BLaER1 (cell line): ENCODE data around the gene ZDHHC24.
"Not testable (repeated sequence)": the region's sequence is repeated elsewhere in the genome, so short reads cannot be mapped to it uniquely, and the experiment has no call there.

Experiments used
- H3K27ac ChIP-seq: shearing (Covaris generic); formaldehyde crosslinking; 2 replicates; pipeline ENCODE4 v1.8.1; 2022
- H3K27me3 ChIP-seq: shearing (Covaris generic); formaldehyde crosslinking; 2 replicates; pipeline ENCODE4 v1.8.1; 2022
- H3K36me3 ChIP-seq: shearing (Covaris generic); formaldehyde crosslinking; 2 replicates; pipeline ENCODE4 v1.8.1; 2022
- H3K4me1 ChIP-seq: shearing (Covaris generic); formaldehyde crosslinking; 2 replicates; pipeline ENCODE4 v1.8.1; 2022
- H3K4me2 ChIP-seq: shearing (Covaris generic); formaldehyde crosslinking; 2 replicates; pipeline ENCODE4 v1.8.1; 2022
- H3K4me3 ChIP-seq: shearing (Covaris generic); formaldehyde crosslinking; 2 replicates; pipeline ENCODE4 v1.8.1; 2022
- H3K9ac ChIP-seq: shearing (Covaris generic); formaldehyde crosslinking; 2 replicates; pipeline ENCODE4 v1.8.1; 2022
- H3K9me3 ChIP-seq: shearing (Covaris generic); formaldehyde crosslinking; 2 replicates; pipeline ENCODE4 v1.8.1; 2022
- H4K20me1 ChIP-seq: shearing (Covaris generic); formaldehyde crosslinking; 2 replicates; pipeline ENCODE4 v1.8.1; 2022
- Cebpa-rat ChIP-seq: shearing (Covaris generic); IDR thresholded peaks from 2 replicates; pipeline ENCODE4 v1.8.1; 2022

The ZDHHC24 gene

GRCh38 chr11:66543263-66544107 lies 2.4 kb downstream of the ZDHHC24 start:
- no peak for TF ChIP-seq Cebpa-rat
- peak overlapping the region; percentile 99 for H3K4me3 ChIP-seq
- peak overlapping the region; percentile 96 for H3K9ac ChIP-seq
- H4K20me1 ChIP-seq = peaks cover 4% of the 10 kb centered on the region; the same call in 1 of the 2 replicates
- peaks cover 49% of the 10 kb centered on the region for H3K36me3 ChIP-seq
- peak overlapping the region; percentile 96 for H3K4me2 ChIP-seq
- H3K27me3 ChIP-seq = no peaks in the 10 kb centered on the region
- H3K27ac ChIP-seq = peak overlapping the region; percentile 95
- H3K9me3 ChIP-seq = no peaks in the 10 kb centered on the region
- peaks cover 46% of the 10 kb centered on the region for H3K4me1 ChIP-seq

DNA sequence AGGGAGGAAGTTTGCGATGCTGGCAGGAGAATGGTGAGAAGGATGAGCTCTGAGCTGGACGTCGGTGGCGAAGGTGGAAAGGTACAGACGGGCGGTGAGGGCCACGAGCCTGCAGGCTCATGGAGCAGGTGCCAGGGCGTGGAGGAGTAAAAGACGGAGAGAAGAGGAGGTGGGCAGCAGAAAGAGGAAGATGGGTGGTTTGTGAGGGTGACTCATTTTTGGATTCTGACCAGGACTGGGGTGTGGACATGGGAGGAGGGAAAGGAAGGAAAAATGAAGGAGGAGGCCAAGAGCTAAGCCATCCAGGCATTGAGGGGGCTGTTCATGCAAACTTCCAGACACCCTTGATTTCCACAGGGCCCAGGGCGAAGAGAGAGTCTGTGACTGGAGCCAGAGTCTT lies 3.5 kb downstream of the ZDHHC24 start:
- no peak overlapping the region for H3K4me3 ChIP-seq
- H3K4me2 ChIP-seq = no peak overlapping the region
- H3K9me3 ChIP-seq = no peaks in the 10 kb centered on the region
- peaks cover 5% of the 10 kb centered on the region; the same call in 1 of the 2 replicates for H4K20me1 ChIP-seq
- no peak for TF ChIP-seq Cebpa-rat
- peak overlapping the region; percentile 95 for H3K27ac ChIP-seq
- H3K9ac ChIP-seq = peak overlapping the region; percentile 96; the same call in 1 of the 2 replicates
- H3K4me1 ChIP-seq = peaks cover 39% of the 10 kb centered on the region
- H3K36me3 ChIP-seq = peaks cover 60% of the 10 kb centered on the region
- no peaks in the 10 kb centered on the region for H3K27me3 ChIP-seq

GRCh38 chr11:66541892-66542291 lies 4.0 kb downstream of the ZDHHC24 start:
- Histone ChIP-seq H3K4me1 (peaks cover 34% of the 10 kb centered on the region), H3K27ac (peak overlapping the region; percentile 95), H3K9me3 (no peaks in the 10 kb centered on the region), H4K20me1 (peaks cover 5% of the 10 kb centered on the region; the same call in 1 of the 2 replicates), H3K27me3 (no peaks in the 10 kb centered on the region), H3K4me2 (no peak overlapping the region), H3K36me3 (peaks cover 65% of the 10 kb centered on the region), H3K4me3 (no peak overlapping the region), H3K9ac (0 out of 2 replicates have a peak overlapping the region, but pooled peaks have one; percentile 19)
- no peak for TF ChIP-seq Cebpa-rat

GRCh38 chr11:66540598-66540997 lies 5.2 kb downstream of the ZDHHC24 start:
- peaks cover 27% of the 10 kb centered on the region for H3K4me1 ChIP-seq
- H3K4me3 ChIP-seq, H3K9me3 ChIP-seq, H4K20me1 ChIP-seq, H3K4me2 ChIP-seq, H3K27ac ChIP-seq, H3K9ac ChIP-seq, H3K27me3 ChIP-seq: not testable (repeated sequence)
- H3K36me3 ChIP-seq = peaks cover 78% of the 10 kb centered on the region

DNA sequence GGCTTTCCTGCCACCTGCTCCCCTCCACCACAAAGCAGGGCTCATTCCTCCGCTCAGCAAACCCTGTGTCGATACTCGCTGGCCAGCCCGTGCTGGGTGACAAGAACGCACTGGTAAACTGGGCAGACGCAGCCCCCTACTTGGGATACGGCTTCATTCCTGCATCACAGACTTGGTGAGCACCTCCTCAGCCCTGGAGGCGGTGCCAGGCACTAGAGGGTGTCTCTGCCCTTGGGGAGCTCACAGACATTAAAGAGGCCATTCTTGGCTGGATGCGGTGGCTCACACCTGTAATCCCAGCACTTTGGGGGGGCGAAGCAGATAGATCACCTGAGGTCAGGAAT lies 6.0 kb downstream of the ZDHHC24 start:
- H3K9ac ChIP-seq = no peak overlapping the region
- H3K4me2 ChIP-seq = no peak overlapping the region
- H3K9me3 ChIP-seq = no peaks in the 10 kb centered on the region
- H3K4me3 ChIP-seq = no peak overlapping the region
- H3K27ac ChIP-seq = no peak overlapping the region
- H3K27me3 ChIP-seq = no peaks in the 10 kb centered on the region
- TF ChIP-seq Cebpa-rat = no peak
- H4K20me1 ChIP-seq = peaks cover 5% of the 10 kb centered on the region; the same call in 1 of the 2 replicates
- peaks cover 85% of the 10 kb centered on the region for H3K36me3 ChIP-seq
- peaks cover 22% of the 10 kb centered on the region for H3K4me1 ChIP-seq

- Histone ChIP-seq H3K4me1 (peaks cover 17% of the 10 kb centered on the region), H3K27me3 (no peaks in the 10 kb centered on the region), H3K9me3 (no peaks in the 10 kb centered on the region), H3K36me3 (peaks cover 89% of the 10 kb centered on the region), H3K27ac (no peak overlapping the region), H4K20me1 (peaks cover 5% of the 10 kb centered on the region; the same call in 1 of the 2 replicates), H3K9ac (no peak overlapping the region), H3K4me2 (no peak overlapping the region), H3K4me3 (no peak overlapping the region)
- TF ChIP-seq Cebpa-rat = no peak
Measured at GRCh38 chr11:66539170-66539869, 6.5 kb downstream of the ZDHHC24 start.

- Histone ChIP-seq H3K27me3 (no peaks in the 10 kb centered on the region), H3K36me3 (peaks cover 75% of the 10 kb centered on the region), H3K27ac (no peak overlapping the region), H3K4me3 (no peak overlapping the region), H3K9me3 (no peaks in the 10 kb centered on the region), H3K4me2 (no peak overlapping the region), H3K4me1 (no peaks in the 10 kb centered on the region), H3K9ac (no peak overlapping the region), H4K20me1 (no peaks in the 10 kb centered on the region; the same call in 1 of the 2 replicates)
- TF ChIP-seq Cebpa-rat = no peak
Measured at GRCh38 chr11:66532784-66533183, 13.1 kb downstream of the ZDHHC24 start.

GRCh38 chr11:66531841-66532240 lies 14.0 kb downstream of the ZDHHC24 start:
- Histone ChIP-seq H3K9ac (no peak overlapping the region), H3K4me3 (no peak overlapping the region), H4K20me1 (no peaks in the 10 kb centered on the region; the same call in 1 of the 2 replicates), H3K4me2 (no peak overlapping the region), H3K27ac (no peak overlapping the region), H3K27me3 (no peaks in the 10 kb centered on the region), H3K36me3 (peaks cover 72% of the 10 kb centered on the region), H3K4me1 (no peaks in the 10 kb centered on the region), H3K9me3 (no peaks in the 10 kb centered on the region)
- no peak for TF ChIP-seq Cebpa-rat

GRCh38 chr11:66530927-66531709 lies 14.7 kb downstream of the ZDHHC24 start:
- Histone ChIP-seq H3K4me3 (no peak overlapping the region), H4K20me1 (no peaks in the 10 kb centered on the region; the same call in 1 of the 2 replicates), H3K27ac (no peak overlapping the region), H3K4me2 (no peak overlapping the region), H3K36me3 (peaks cover 72% of the 10 kb centered on the region), H3K27me3 (no peaks in the 10 kb centered on the region), H3K9ac (no peak overlapping the region), H3K9me3 (no peaks in the 10 kb centered on the region), H3K4me1 (no peaks in the 10 kb centered on the region)
- no peak for TF ChIP-seq Cebpa-rat
